ENCODE measurements around the gene CCL26.

- TF ChIP-seq POLR2A (IDR thresholded peaks at IDR 0.05), result no peak
- no peak for TF ChIP-seq CTCF (IDR thresholded peaks at IDR 0.05)
- TF ChIP-seq EP300 (IDR thresholded peaks at IDR 0.05), result no peak
Measured at GRCh38 chr7:75732764-75733630, 39.0 kb downstream of the CCL26 start.
